Loucy (cell line): ENCODE results near the gene CCDC9B.

Source experiments
- CTCF ChIP-seq: fragments of 200-600 bp; sonication (generic); conservative IDR thresholded peaks from 2 replicates; pipeline ENCODE4 v1.5.1; 2014; ENCODE audit warnings: mild to moderate bottlenecking, antibody characterized with exemption, low read length
- EZH2phosphoT487 ChIP-seq: fragments of 200-600 bp; IDR thresholded peaks from 2 replicates; pipeline ENCODE4 v1.6.1; 2018; ENCODE audit warnings: antibody characterized with exemption, mild to moderate bottlenecking, moderate library complexity, borderline replicate concordance

GRCh38 chr15:40328751-40329150 is 12.0 kb downstream of the CCDC9B start:
- TF ChIP-seq CTCF (no peak), EZH2phosphoT487 (no peak)
